Activated naive CD8-positive, alpha-beta T cell treated with anti-CD3 and anti-CD28 coated beads for 36 hours (primary cell): ENCODE measurements around the gene RPA3. TPM values are rescaled to one million over a fixed set of nuclear protein-coding genes. Genes with fewer than 3 reads are reported as not detected.
"Not testable (repeated sequence)": the region's sequence is repeated elsewhere in the genome, so short reads cannot be mapped to it uniquely, and the experiment has no call there.

Experiments
- DNase-seq: peaks from one replicate; pipeline ENCODE4 v3.0.0; 2021
- H3K27ac Mint-ChIP-seq: one replicate; pipeline ENCODE4 v1.8.0; 2022; ENCODE audit warnings: mild to moderate bottlenecking, moderate library complexity, mixed read lengths
- H3K27me3 Mint-ChIP-seq: one replicate; pipeline ENCODE4 v1.8.0; 2022; ENCODE audit warnings: mild to moderate bottlenecking, mixed read lengths
- H3K36me3 Mint-ChIP-seq: one replicate; pipeline ENCODE4 v1.8.0; 2021; ENCODE audit warnings: mild to moderate bottlenecking, mixed read lengths
- H3K4me1 Mint-ChIP-seq: one replicate; pipeline ENCODE4 v1.8.0; 2021; ENCODE audit warnings: mixed read lengths
- H3K4me3 Mint-ChIP-seq: one replicate; pipeline ENCODE4 v1.8.0; 2022; ENCODE audit warnings: mild to moderate bottlenecking, moderate library complexity, mixed read lengths
- H3K9me3 Mint-ChIP-seq: one replicate; pipeline ENCODE4 v1.8.0; 2022; ENCODE audit warnings: mixed read lengths
- total RNA-seq, 2 experiments: library from RNA; stranded (reverse); gene quantifications; one replicate each; pipeline ENCODE4 v1.2.3, GENCODE V29; 2021

The RPA3 gene
- total RNA-seq, 2 experiments from 2014 or later, result 168 to 174 TPM

DNA sequence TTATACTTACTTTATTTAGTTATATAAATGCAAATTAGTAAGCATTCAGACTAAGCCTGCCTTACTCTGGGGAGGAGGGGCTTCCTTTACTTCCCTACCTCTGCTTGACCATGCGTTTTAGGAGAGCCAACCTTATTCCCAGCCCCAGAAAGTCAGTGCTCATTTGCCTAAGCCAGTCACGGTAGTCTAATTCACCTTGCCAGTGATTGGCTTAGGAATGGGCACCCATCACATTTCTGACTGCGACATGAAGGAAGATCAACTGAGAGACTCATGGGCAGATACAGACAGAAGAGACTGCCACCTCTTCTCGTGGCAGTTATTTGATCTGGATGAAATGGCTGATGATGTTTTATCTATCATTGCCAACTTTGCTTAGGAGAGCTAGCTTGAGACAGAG is 29.5 kb downstream of the RPA3 start:
- Mint-ChIP-seq H3K4me1 (peaks cover 19% of the 10 kb centered on the region), H3K9me3 (no peaks in the 10 kb centered on the region), H3K27me3 (no peaks in the 10 kb centered on the region), H3K36me3 (peaks cover 6% of the 10 kb centered on the region), H3K4me3 (no peak overlapping the region), H3K27ac (no peak overlapping the region)
- no peak for DNase-seq

DNA sequence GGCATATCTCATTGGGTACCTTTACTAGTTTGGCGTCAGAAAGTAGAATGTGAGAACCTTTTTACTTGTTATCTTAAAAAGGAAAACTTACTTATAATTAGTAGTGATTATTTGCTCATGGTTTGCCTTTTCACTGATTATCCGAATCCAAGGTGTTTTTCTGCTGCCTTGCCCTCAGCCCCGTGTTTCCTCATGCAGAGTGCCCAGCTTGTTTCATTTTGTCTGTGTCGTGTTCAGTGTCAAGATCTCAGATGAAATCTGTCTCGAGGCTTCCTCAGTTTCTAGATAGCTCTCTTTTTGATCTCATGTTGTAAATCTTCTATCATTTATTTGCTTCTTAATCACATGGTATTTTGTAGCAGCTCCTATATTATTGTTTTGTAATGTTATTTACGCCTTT is 30.1 kb downstream of the RPA3 start:
- Mint-ChIP-seq H3K36me3 (peaks cover 6% of the 10 kb centered on the region), H3K4me1 (peaks cover 19% of the 10 kb centered on the region), H3K9me3 (no peaks in the 10 kb centered on the region), H3K27ac (no peak overlapping the region), H3K27me3 (no peaks in the 10 kb centered on the region), H3K4me3 (no peak overlapping the region)
- no peak for DNase-seq

DNA sequence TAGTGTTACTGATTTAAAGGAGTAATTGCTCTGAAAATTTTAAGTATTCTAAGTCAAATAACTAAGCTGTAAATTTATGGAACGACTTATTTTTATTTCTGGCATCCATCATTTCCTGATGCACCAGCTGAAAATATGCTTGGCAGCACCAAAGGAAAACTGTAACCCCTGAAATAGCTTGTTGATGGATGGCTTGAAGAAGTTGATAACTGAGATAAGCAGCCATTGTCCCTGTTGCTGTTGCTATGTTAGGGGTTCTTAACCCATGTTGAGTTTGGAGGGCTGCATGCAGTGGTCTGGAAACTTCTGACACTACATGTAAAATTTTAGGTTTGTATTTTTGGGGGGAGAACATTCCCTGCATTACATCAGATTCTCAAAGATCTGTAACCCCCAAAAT is 30.6 kb downstream of the RPA3 start:
- Mint-ChIP-seq H3K27me3 (no peaks in the 10 kb centered on the region), H3K27ac (no peak overlapping the region), H3K4me1 (peaks cover 23% of the 10 kb centered on the region), H3K36me3 (peaks cover 6% of the 10 kb centered on the region), H3K4me3 (no peak overlapping the region), H3K9me3 (no peaks in the 10 kb centered on the region)
- DNase-seq, result no peak

DNA sequence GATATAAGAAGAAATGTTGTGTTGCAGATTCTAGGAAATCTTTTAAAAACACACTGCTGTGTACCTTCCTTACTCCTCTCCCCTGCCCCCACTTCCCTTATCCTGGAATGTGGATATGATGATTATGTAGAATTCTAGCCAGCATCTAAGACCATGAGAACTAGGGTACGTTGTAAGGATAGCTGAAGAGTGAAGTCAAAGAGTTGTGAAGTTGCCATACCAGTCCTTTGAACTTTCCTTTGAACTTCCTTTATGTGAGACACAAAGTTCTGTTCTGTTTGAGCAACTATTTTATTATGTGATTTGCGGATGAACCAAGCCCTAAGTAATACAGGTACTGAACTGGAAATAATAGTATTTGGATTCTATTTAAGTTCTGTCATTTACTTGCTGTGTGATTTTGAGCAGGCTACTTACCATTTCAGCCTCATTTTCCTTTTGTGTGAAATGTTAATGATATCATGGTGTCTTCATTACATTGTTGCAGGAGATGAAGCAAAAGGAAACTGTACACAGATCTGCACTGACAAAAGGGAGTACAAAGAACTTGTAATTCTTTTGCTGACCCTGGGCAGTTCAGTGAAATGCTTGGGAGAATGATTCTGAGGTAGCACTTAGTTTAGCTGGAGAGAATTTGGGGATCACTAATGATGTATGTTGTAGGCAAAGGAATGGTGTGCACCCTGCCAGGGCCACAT is 31.4 kb downstream of the RPA3 start:
- no peak for DNase-seq
- no peak overlapping the region for H3K4me3 Mint-ChIP-seq
- no peaks in the 10 kb centered on the region for H3K27me3 Mint-ChIP-seq
- peaks cover 30% of the 10 kb centered on the region for H3K4me1 Mint-ChIP-seq
- H3K36me3 Mint-ChIP-seq, result peaks cover under 1% of the 10 kb centered on the region
- no peak overlapping the region for H3K27ac Mint-ChIP-seq
- H3K9me3 Mint-ChIP-seq, result no peaks in the 10 kb centered on the region

DNA sequence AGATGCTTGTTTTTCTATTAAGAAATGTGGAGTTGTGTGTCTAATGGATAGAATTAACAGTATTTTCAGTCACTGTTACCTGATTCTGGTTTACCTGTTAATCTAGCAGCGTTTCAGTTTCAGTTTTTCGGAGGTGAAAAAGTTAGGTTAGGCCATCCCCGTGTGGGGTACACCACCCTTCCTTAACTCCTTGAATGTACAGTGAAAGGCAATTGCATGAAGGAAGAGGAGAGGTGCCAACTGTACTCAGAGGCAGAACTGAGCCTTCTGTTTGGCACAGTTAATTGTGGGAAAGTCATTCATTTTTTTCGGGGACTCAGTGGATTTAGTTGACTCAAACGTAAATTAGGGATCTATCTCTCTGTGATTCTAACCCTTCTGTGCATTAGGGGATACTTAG is 35.5 kb downstream of the RPA3 start:
- no peaks in the 10 kb centered on the region for H3K27me3 Mint-ChIP-seq
- H3K36me3 Mint-ChIP-seq, result peaks cover 3% of the 10 kb centered on the region
- H3K4me1 Mint-ChIP-seq, result peaks cover 31% of the 10 kb centered on the region
- no peak overlapping the region for H3K4me3 Mint-ChIP-seq
- peaks cover 2% of the 10 kb centered on the region for H3K9me3 Mint-ChIP-seq
- DNase-seq, result no peak
- H3K27ac Mint-ChIP-seq, result no peak overlapping the region

DNA sequence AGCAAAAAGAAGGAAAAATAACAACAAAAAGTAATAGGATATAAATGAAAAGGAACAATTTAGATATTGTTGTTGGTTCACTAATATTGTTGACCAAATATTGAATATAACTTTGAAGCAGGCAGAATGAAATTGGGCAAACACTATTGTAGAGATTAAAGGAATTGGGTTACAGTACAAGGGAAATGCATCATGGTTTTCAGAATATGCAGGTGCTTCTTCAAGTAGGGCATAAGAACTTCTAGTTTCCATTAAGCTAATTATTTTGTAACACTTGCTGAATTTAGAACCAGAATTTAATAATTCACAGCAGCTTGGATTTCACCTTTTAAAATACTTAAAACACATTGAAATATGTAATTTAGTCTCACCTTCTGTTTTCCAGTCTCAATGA is 36.5 kb downstream of the RPA3 start:
- Mint-ChIP-seq H3K36me3 (peaks cover 9% of the 10 kb centered on the region), H3K4me3 (no peak overlapping the region), H3K9me3 (peaks cover 7% of the 10 kb centered on the region), H3K4me1 (peaks cover 29% of the 10 kb centered on the region), H3K27me3 (no peaks in the 10 kb centered on the region), H3K27ac (no peak overlapping the region)
- DNase-seq, result no peak

DNA sequence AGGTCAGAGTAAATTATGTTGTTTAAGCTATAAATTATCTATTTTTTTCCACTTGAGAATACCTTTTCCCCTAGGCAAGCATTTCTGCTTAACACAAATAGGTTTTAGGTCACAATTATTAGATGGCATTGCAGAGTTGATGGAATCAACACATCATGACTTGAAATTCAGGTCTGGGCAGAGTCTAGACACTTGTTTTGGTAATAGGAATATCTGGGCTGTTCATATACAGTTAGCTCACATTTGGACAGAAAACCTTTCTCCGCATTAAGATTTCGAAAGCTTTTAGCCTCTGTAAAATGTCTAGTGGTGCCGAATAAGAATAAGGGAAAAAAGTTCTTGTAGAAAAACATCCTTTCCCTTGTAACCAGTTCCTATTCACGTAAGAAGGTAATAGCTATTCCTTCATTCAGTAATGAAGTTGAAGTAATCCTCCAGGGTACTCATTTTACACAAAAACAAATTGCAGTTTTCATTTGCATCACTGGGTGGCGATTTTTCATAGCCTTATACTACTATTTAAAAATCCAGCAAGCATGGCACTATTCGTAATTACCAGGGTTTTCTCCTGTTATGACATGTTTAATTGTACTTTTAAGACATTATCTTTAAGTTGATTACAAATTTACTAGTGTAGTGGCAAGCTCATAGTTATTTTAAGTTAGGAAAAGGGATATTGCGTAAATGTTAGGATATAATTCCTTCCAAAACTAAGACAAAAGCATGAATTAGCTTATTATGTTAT is 37.0 kb downstream of the RPA3 start:
- H3K4me3 Mint-ChIP-seq, result no peak overlapping the region
- H3K36me3 Mint-ChIP-seq, result peaks cover 9% of the 10 kb centered on the region
- H3K9me3 Mint-ChIP-seq, result peaks cover 7% of the 10 kb centered on the region
- peak overlapping the region; percentile 38 for H3K27ac Mint-ChIP-seq
- no peaks in the 10 kb centered on the region for H3K27me3 Mint-ChIP-seq
- H3K4me1 Mint-ChIP-seq, result peaks cover 25% of the 10 kb centered on the region
- peak; percentile 13 for DNase-seq

DNA sequence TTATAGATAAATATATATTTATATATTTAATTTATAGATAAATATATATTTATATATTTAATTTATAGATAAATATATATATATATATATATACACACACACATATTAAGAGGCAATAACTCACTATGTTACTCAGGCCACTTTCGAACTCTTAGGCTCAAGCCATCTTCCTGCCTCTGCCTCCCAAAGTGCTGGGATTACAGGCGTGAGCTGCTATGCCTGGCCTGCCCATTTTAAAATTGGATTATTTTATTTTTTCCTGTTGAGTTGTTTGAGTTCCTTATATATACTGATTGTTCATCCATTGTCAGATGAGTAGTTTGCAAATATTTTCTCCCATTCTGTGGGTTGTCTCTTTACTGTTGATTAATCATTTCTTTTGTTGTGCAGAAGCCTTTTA is 38.8 kb downstream of the RPA3 start:
- not testable (repeated sequence) for H3K4me3 Mint-ChIP-seq, DNase-seq, H3K27me3 Mint-ChIP-seq, H3K27ac Mint-ChIP-seq
- Mint-ChIP-seq H3K36me3 (peaks cover 19% of the 10 kb centered on the region), H3K4me1 (peaks cover 21% of the 10 kb centered on the region), H3K9me3 (peaks cover 10% of the 10 kb centered on the region)

DNA sequence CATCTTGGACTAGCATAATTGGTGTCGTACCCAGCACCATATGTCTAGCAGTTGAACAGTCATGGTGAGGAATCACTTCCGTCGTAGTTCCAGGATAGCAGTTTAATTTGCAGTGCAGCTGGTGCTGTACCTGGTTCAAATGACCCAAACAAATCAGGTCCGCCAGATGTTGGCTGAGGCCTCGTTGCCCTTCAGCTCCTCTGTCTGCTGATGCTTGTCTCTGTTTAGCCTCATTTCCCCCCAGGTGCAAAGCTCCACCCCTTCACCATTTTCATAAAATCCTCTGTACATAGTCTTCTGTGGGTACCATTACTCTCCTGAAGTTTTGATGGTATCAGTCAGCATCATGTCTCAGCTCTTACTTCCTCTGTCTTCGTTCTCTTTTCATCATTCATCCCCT is 42.7 kb downstream of the RPA3 start:
- H3K36me3 Mint-ChIP-seq, result peaks cover 46% of the 10 kb centered on the region
- peaks cover 31% of the 10 kb centered on the region for H3K4me1 Mint-ChIP-seq
- H3K27ac Mint-ChIP-seq, result no peak overlapping the region
- DNase-seq, result no peak
- no peaks in the 10 kb centered on the region for H3K27me3 Mint-ChIP-seq
- no peak overlapping the region for H3K4me3 Mint-ChIP-seq
- H3K9me3 Mint-ChIP-seq, result peaks cover 19% of the 10 kb centered on the region

DNA sequence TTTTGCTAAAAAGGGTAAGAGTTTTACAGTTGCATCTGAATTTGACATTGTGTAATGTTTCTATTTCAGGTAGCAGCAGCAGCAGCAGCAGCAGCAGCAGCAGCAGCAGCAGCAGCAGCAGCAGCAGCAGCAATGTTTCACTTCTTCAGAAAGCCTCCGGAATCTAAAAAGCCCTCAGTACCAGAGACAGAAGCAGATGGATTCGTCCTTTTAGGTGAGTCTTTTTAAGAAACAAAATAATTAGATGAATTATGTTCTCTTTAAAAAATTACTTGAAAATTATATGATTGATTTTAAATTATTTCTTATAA is 45.2 kb downstream of the RPA3 start:
- Mint-ChIP-seq H3K4me1 (peaks cover 43% of the 10 kb centered on the region), H3K36me3 (peaks cover 65% of the 10 kb centered on the region), H3K27me3 (no peaks in the 10 kb centered on the region), H3K27ac (peak overlapping the region; percentile 85), H3K9me3 (peaks cover 30% of the 10 kb centered on the region), H3K4me3 (peak overlapping the region; percentile 23)
- no peak for DNase-seq

DNA sequence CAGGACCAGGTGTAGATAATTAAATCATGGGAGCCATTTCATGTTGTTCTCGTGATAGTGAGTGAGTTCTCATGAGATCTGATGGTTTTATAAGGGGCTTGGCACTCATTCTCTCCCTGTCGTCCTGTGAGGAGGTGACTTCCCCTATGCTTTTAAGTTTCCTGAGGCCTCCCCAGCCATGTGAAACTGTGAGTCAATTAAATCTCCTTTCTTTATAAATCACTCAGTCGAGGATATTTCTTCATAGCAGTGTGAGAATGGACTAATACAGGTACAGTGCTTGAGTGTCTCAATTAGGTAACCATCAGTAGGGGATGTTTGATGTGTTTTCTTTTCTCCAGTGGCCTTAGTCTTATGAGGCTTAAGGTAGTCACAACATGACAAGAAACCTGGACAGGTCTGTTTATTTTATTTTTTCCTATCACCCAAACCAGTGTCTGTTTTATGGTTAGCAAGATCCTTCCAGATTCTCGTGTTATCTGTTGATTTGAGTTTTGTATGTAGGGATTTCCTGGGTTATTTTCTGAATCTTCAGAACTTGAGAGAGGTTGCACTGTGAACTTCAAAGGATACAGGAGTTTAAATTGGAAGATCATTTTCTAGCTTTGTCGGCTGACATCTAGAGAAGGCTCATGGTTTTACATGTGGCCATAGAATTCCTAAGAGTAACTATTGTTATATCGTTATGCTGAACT is 45.7 kb downstream of the RPA3 start:
- Mint-ChIP-seq H3K27ac (peak overlapping the region; percentile 85), H3K4me1 (peaks cover 45% of the 10 kb centered on the region), H3K9me3 (peaks cover 27% of the 10 kb centered on the region), H3K27me3 (no peaks in the 10 kb centered on the region), H3K4me3 (peak overlapping the region; percentile 23), H3K36me3 (peaks cover 65% of the 10 kb centered on the region)
- DNase-seq, result peak; percentile 26

DNA sequence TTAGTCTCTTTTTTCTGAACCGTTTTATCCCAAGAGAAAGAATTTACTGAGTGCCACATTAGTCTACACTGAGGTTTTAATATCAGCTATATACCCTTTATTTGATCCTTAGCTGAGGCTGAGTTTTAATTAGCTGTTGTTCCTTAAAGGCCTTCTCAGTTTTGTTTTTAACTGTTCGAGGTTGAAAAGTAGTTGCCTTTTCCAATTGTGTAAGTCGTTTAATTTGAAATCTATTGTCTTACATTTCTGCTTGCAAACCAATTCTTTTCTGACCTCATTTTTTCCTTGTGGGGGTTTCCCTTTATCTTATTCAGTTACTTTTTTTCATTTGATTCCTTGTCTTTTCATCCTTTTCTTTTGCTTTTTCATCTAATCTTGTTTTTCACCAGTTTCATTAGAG is 47.0 kb downstream of the RPA3 start:
- H3K4me1 Mint-ChIP-seq, result peaks cover 46% of the 10 kb centered on the region
- peaks cover 62% of the 10 kb centered on the region for H3K36me3 Mint-ChIP-seq
- no peak for DNase-seq
- H3K9me3 Mint-ChIP-seq, result peaks cover 24% of the 10 kb centered on the region
- peak overlapping the region; percentile 85 for H3K27ac Mint-ChIP-seq
- no peaks in the 10 kb centered on the region for H3K27me3 Mint-ChIP-seq
- peak overlapping the region; percentile 3 for H3K4me3 Mint-ChIP-seq

DNA sequence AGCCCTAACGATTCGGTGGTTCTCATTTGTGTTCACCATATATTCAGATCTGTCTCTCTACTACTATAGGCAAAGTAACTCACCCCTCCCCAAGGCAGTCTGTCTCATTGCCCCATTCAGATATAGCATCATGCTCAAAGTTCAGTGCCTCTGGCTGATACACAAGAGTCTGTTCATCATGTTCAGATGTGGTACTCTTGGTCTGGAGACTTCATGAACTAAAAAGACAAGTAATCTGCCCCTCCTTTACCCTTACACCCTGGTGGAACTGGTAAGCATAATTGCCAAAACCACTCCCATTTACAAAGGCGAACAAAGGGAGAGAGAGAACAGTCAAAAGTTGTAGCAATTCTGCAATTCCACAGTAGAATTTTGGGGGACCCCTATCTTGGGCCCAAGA is 47.9 kb downstream of the RPA3 start:
- H3K4me1 Mint-ChIP-seq, result peaks cover 46% of the 10 kb centered on the region
- no peaks in the 10 kb centered on the region for H3K27me3 Mint-ChIP-seq
- peaks cover 20% of the 10 kb centered on the region for H3K9me3 Mint-ChIP-seq
- no peak for DNase-seq
- peak overlapping the region; percentile 85 for H3K27ac Mint-ChIP-seq
- peaks cover 57% of the 10 kb centered on the region for H3K36me3 Mint-ChIP-seq
- H3K4me3 Mint-ChIP-seq, result no peak overlapping the region

DNA sequence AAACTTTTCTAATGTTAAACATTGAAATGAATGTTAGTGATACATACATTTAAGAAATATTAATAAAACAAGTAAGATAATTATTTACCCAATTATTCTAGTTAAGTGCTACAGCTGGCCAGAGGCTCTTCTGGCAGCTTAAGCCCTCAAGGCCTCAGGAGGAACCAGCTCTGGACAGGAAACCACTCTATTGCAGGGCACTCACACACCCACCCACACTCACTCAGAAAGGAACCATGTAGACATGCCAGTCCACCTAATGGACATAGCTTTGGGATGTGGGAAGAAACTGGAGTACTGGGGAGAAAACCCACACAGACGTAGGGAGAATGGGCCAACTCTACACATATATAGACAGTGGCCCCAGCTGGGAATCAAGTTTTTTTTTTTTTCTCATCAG is 49.7 kb downstream of the RPA3 start:
- H3K27ac Mint-ChIP-seq, result no peak overlapping the region
- H3K9me3 Mint-ChIP-seq, result peaks cover 20% of the 10 kb centered on the region
- peaks cover 45% of the 10 kb centered on the region for H3K4me1 Mint-ChIP-seq
- H3K36me3 Mint-ChIP-seq, result peaks cover 49% of the 10 kb centered on the region
- no peak overlapping the region for H3K4me3 Mint-ChIP-seq
- no peak for DNase-seq
- H3K27me3 Mint-ChIP-seq, result no peaks in the 10 kb centered on the region

DNA sequence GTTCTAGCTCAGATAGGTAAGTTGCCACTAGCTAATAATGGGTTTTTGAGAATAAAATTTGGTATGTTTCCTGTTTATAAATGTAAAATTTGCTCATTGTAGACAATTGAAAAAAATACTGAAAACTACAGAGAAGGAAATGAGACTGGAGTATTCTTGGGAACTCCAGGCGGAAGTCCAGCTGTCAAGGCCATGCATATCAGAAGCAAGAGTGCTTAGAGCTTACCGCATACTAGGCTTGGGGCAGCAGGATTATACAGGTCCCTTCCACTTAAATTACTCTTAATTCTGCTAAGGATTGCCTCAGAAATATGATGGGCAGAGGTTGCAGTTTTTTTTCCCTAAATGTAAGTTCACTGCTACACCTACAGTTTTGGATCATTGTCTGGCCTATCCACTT is 51.2 kb downstream of the RPA3 start:
- peaks cover 36% of the 10 kb centered on the region for H3K36me3 Mint-ChIP-seq
- H3K4me1 Mint-ChIP-seq, result peaks cover 35% of the 10 kb centered on the region
- peaks cover 14% of the 10 kb centered on the region for H3K9me3 Mint-ChIP-seq
- no peaks in the 10 kb centered on the region for H3K27me3 Mint-ChIP-seq
- no peak overlapping the region for H3K4me3 Mint-ChIP-seq
- H3K27ac Mint-ChIP-seq, result no peak overlapping the region
- DNase-seq, result no peak
